ENCODE results near the gene TMEM192.
"Not testable (repeated sequence)": the region's sequence is repeated elsewhere in the genome, so short reads cannot be mapped to it uniquely, and the experiment has no call there.

Gene TMEM192

GRCh38 chr4:165094873-165095272, 17.8 kb downstream of the TMEM192 start:
- DNase-seq (ENCODE audit: extremely low read depth, low read depth), result no peak
- TF ChIP-seq, protein P1, sequence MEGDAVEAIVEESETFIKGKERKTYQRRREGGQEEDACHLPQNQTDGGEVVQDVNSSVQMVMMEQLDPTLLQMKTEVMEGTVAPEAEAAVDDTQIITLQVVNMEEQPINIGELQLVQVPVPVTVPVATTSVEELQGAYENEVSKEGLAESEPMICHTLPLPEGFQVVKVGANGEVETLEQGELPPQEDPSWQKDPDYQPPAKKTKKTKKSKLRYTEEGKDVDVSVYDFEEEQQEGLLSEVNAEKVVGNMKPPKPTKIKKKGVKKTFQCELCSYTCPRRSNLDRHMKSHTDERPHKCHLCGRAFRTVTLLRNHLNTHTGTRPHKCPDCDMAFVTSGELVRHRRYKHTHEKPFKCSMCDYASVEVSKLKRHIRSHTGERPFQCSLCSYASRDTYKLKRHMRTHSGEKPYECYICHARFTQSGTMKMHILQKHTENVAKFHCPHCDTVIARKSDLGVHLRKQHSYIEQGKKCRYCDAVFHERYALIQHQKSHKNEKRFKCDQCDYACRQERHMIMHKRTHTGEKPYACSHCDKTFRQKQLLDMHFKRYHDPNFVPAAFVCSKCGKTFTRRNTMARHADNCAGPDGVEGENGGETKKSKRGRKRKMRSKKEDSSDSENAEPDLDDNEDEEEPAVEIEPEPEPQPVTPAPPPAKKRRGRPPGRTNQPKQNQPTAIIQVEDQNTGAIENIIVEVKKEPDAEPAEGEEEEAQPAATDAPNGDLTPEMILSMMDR (IDR thresholded peaks at IDR 0.05; ENCODE audit: low read depth, low read length), result no peak

- DNase-seq (ENCODE audit: extremely low read depth, low read depth), result not testable (repeated sequence)
These were observed 20.5 kb downstream of the TMEM192 start for GRCh38 chr4:165092187-165092586.

GRCh38 chr4:165088366-165088765, 24.3 kb downstream of the TMEM192 start:
- DNase-seq (ENCODE audit: extremely low read depth, low read depth), result no peak
- TF ChIP-seq, protein P1 (IDR thresholded peaks at IDR 0.05; ENCODE audit: low read depth, low read length), result no peak

DNA sequence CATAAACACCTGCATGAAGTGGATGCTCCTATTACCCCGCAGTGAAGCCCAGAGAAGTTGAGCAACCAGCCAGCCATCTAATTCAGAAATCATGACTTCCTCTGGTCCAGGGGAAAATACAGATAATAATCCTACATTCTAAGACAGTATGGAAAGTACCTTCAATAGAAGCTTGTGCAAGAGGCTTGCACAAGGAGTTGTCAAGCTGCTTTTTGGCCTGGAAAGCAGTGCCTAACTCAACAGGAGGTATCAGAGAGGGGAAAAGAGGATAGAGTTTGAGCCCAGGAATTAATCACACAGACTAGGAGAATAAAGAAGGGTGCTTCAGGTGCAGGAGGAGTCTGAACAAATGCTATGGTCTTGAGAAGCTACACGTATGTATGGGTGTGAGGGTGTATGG, 26.7 kb downstream of the TMEM192 start:
- TF ChIP-seq, protein P1 (IDR thresholded peaks at IDR 0.05; ENCODE audit: low read depth, low read length), result no peak
- DNase-seq (ENCODE audit: extremely low read depth, low read depth), result no peak

GRCh38 chr4:165084787-165085186, 27.9 kb downstream of the TMEM192 start:
- DNase-seq (ENCODE audit: extremely low read depth, low read depth), result not testable (repeated sequence)

DNA sequence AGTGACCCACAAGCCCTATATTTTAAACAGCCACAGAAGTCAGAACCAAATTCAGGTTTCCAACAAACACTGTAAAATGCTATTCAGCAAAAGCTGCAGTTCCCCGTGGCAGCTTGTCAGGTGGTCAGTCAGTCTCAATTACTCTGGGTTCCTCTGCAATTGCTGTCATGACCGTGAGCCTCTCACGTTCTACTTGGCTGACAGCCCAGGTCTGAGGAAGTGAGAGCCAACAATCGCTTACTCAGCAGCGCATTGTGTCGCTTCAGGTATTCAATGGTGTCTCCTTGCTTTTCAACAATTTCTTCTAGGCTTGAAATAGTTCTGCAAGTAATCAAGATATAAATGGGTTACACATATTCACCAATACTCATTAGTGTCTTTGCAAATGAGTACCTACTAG, 33.2 kb downstream of the TMEM192 start:
- no peak for DNase-seq (ENCODE audit: extremely low read depth, low read depth)
- TF ChIP-seq, protein P1 (IDR thresholded peaks at IDR 0.05; ENCODE audit: low read depth, low read length), result no peak

GRCh38 chr4:165077034-165077578, 35.6 kb downstream of the TMEM192 start:
- no peak for DNase-seq (ENCODE audit: extremely low read depth, low read depth)
- TF ChIP-seq, protein P1 (IDR thresholded peaks at IDR 0.05; ENCODE audit: low read depth, low read length), result no peak

DNA sequence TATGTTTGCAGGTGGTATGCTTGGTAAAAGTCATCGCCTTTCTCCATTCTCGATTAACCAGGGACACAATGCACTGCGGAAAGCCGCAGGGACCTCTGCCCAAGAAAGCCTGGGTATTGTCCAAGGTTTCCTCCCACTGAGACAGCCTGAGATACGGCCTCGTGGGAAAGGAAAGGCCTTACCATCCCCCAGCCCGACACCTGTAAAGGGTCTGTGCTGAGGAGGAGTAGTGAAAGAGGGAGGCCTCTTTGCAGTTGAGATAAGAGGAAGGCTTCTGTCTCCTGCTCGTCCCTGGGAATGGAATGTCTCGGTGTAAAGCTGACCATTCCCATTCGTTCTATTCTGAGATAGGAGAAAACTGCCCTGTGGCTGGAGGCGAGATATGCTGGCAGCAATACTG, 39.3 kb downstream of the TMEM192 start:
- DNase-seq (ENCODE audit: extremely low read depth, low read depth), result not testable (repeated sequence)

DNA sequence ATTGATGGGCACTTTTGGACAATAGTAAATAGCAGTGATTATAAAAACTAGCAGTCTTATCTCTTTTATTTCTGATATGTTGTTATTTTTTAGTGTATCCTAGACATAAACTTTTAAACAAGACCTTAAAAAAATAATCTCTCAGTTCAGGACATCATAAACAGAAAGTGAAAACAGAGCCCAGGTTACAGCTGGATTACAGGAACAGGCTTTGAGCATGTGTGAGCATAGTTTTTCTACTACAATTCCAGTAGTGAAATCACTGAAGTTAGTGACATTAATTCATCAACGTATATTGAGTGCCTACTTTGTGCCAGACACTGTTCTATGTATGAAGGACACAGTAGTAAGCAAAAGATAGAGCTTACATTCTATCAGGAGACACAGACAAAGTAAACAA, 42.1 kb downstream of the TMEM192 start:
- no peak for DNase-seq (ENCODE audit: extremely low read depth, low read depth)
- TF ChIP-seq, protein P1 (IDR thresholded peaks at IDR 0.05; ENCODE audit: low read depth, low read length), result no peak
